ENCODE data around the gene PANX2. TPM values are rescaled to one million over a fixed set of nuclear protein-coding genes. Genes with fewer than 3 reads are reported as not detected.
"Not testable (repeated sequence)": the region's sequence is repeated elsewhere in the genome, so short reads cannot be mapped to it uniquely, and the experiment has no call there.

PANX2 gene
- total and polyA plus RNA-seq, 2 of the 4 experiments (the other 2 are of a cell fraction): 0.18 to 1.7 TPM

- in situ Hi-C loops (cut with MboI; ENCODE audit: low sequenced_read_pairs); ATAC-seq (ENCODE audit: low read depth): not testable (repeated sequence)
Observed at GRCh38 chr22:50137277-50137676, 33.3 kb upstream of the PANX2 start.

More at GRCh38 chr22:50137277-50137676, 33.3 kb upstream of the PANX2 start:
- H3K56ac ChIP-seq (ENCODE audit: extremely low read depth, insufficient read depth, low read length); H4K91ac ChIP-seq (ENCODE audit: insufficient read depth, low read depth, low read length); H3K9me1 ChIP-seq (ENCODE audit: insufficient read depth, low read length); intact Hi-C loops (cut with micrococcal nuclease); H3K4me1 ChIP-seq (ENCODE audit: control insufficient read depth, insufficient read depth, low read length); DNase-seq; H2AK9ac ChIP-seq (replicated peaks; ENCODE audit: low read depth, low read length, poor library complexity); H2AFZ ChIP-seq (replicated peaks; ENCODE audit: low read length, poor library complexity); H3K9me3 ChIP-seq (ENCODE audit: control insufficient read depth, insufficient read depth, low read length); H3K4me2 ChIP-seq (ENCODE audit: low read depth, low read length); POLR2A ChIA-PET (ENCODE audit: unreplicated experiment); H3K27ac ChIP-seq (ENCODE audit: insufficient read depth, low read length); CTCF ChIA-PET; H4K8ac ChIP-seq (ENCODE audit: low read depth in 2 of 2, low read length in 2 of 2); H3K4ac ChIP-seq (ENCODE audit: low read depth, low read length); dilution Hi-C loops (cut with HindIII; ENCODE audit: low sequenced_read_pairs, unreplicated experiment); H3K23ac ChIP-seq (ENCODE audit: low read depth, low read length); H4K20me1 ChIP-seq (ENCODE audit: insufficient read depth, low read length); H2AK5ac ChIP-seq (ENCODE audit: low read depth, low read length); H2BK20ac ChIP-seq (ENCODE audit: low read depth, low read length); H2BK120ac ChIP-seq (ENCODE audit: low read depth, low read length); H3K18ac ChIP-seq (ENCODE audit: low read depth, low read length); H3K4me3 ChIP-seq (ENCODE audit: insufficient read depth, low read depth, low read length); H2BK5ac ChIP-seq (ENCODE audit: low read depth, low read length, poor library complexity, severe bottlenecking); H2BK15ac ChIP-seq (ENCODE audit: low read depth, low read length); H3K9ac ChIP-seq (ENCODE audit: low read depth, low read length); H3K27me3 ChIP-seq (ENCODE audit: control insufficient read depth, insufficient read depth, low read length); BruUV-seq (replicated peaks); H3K79me1 ChIP-seq (ENCODE audit: low read depth in 1 of 2, low read length in 2 of 2); H3K14ac ChIP-seq (replicated peaks; ENCODE audit: low read depth, low read length); H4K5ac ChIP-seq (ENCODE audit: low read depth, low read length): not testable (repeated sequence)
- peaks cover 15% of the 10 kb centered on the region; the same call in 1 of the 2 replicates for H3K36me3 ChIP-seq (ENCODE audit: control insufficient read depth, insufficient read depth, low read length)
- WGBS, 2 experiments (ENCODE audit: extremely low coverage in 2 of 2, insufficient read length in 1 of 2): 100% methylated on average over 5 of the region's 9 CpGs; no CpG with 5 or more reads in 1 of the 2 experiments

Data from IMR-90 (cell line).